ENCODE measurements around the gene TSPAN31. TPM values are rescaled to one million over a fixed set of nuclear protein-coding genes. Genes with fewer than 3 reads are reported as not detected.

TSPAN31 gene
- total and polyA plus RNA-seq, 8 donors: 10.1 to 46.8 (median 19.4) TPM

DNA sequence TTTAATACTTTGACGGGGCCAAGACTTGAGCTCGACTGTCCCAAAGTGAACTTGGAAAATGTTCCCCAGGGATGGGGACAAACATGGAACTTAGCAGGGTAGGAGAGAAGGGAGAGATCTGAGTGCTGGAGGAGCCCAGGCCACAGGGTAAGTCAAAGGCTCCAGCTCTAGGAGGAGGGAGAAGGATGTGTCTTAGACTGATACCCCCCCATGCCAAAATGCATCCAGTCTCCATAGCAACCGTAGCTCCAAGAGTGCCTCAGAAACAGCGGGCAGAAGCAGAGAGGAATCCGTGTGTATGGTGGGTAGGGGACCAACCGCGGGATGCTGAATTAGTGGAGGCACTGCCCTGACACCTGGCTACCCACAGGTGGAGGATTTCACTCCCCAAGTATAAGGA lies 5.5 kb upstream of the TSPAN31 start:
- Histone ChIP-seq H3K27me3 (peaks cover 16 to 91% (median 62%) of the 10 kb centered on the region in 3 donors), H3K27ac (no peak overlapping the region), H3K9me3 (no peaks in the 10 kb centered on the region), H3K36me3 (peaks cover 0 to 2% (median 0%) of the 10 kb centered on the region in 4 donors), H3K4me3 (no peak overlapping the region), H3K4me1 (peaks cover 35 to 65% (median 46%) of the 10 kb centered on the region in 4 donors)
- DNase-seq: no peak
- 24 to 37% (median 24%) methylated on average over 7 of the region's 7 CpGs for WGBS, 5 donors
- intact Hi-C loops (cut with DNase I; ENCODE audit: low total_unique reads): no loop called here
- TF ChIP-seq, protein P1, sequence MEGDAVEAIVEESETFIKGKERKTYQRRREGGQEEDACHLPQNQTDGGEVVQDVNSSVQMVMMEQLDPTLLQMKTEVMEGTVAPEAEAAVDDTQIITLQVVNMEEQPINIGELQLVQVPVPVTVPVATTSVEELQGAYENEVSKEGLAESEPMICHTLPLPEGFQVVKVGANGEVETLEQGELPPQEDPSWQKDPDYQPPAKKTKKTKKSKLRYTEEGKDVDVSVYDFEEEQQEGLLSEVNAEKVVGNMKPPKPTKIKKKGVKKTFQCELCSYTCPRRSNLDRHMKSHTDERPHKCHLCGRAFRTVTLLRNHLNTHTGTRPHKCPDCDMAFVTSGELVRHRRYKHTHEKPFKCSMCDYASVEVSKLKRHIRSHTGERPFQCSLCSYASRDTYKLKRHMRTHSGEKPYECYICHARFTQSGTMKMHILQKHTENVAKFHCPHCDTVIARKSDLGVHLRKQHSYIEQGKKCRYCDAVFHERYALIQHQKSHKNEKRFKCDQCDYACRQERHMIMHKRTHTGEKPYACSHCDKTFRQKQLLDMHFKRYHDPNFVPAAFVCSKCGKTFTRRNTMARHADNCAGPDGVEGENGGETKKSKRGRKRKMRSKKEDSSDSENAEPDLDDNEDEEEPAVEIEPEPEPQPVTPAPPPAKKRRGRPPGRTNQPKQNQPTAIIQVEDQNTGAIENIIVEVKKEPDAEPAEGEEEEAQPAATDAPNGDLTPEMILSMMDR (IDR thresholded peaks at IDR 0.05): no peak
- TF ChIP-seq EP300 (IDR thresholded peaks at IDR 0.05) (no peak), POLR2A (IDR thresholded peaks at IDR 0.05) (no peak), POLR2AphosphoS5 (IDR thresholded peaks at IDR 0.05) (no peak)

DNA sequence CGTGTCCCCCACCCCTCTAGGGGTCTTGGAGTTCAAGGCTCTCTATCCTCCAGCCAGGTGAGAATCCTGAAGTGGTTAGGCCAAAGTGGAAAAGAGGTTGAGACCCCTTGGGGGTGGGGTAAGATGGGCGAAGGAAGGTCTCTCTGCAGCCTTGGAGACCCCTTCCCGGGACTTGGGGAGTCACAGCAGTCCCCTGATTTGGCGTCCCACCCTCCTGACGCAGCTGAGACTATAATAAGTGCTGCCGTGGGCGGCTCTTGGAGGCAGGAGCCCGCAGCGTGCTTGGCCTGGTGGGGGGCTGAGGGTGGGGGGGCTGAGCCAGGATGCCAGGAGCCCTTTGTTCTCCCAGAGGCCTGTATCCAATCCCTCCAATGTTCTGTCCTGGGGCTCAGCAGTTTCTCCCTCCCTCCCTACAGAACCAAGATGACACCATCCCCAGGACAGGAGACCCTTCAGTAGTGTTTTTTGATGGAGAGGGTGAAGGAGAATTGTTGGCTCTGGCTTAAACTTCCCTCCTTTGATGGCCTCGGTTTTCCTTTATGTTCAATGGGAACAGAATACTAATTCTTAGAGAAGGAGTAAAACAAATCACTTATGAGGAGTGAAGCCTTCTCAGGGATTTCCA lies 4.8 kb upstream of the TSPAN31 start:
- Histone ChIP-seq H3K36me3 (no peaks in the 10 kb centered on the region), H3K27ac (no peak overlapping the region), H3K9me3 (no peaks in the 10 kb centered on the region), H3K4me3 (peak overlapping the region in 1 of 4 donors; percentile 40), H3K4me1 (peaks cover 36 to 66% (median 47%) of the 10 kb centered on the region in 4 donors), H3K27me3 (peaks cover 16 to 85% (median 55%) of the 10 kb centered on the region in 3 donors)
- no peak for DNase-seq
- WGBS, 5 donors: 30 to 61% (median 33%) methylated on average over 10 of the region's 10 CpGs
- intact Hi-C loops (cut with DNase I; ENCODE audit: low total_unique reads): no loop called here
- no peak for TF ChIP-seq POLR2A (IDR thresholded peaks at IDR 0.05)
- no peak for TF ChIP-seq EP300 (IDR thresholded peaks at IDR 0.05)
- TF ChIP-seq, protein P1 (IDR thresholded peaks at IDR 0.05): no peak
- no peak for TF ChIP-seq POLR2AphosphoS5 (IDR thresholded peaks at IDR 0.05)

DNA sequence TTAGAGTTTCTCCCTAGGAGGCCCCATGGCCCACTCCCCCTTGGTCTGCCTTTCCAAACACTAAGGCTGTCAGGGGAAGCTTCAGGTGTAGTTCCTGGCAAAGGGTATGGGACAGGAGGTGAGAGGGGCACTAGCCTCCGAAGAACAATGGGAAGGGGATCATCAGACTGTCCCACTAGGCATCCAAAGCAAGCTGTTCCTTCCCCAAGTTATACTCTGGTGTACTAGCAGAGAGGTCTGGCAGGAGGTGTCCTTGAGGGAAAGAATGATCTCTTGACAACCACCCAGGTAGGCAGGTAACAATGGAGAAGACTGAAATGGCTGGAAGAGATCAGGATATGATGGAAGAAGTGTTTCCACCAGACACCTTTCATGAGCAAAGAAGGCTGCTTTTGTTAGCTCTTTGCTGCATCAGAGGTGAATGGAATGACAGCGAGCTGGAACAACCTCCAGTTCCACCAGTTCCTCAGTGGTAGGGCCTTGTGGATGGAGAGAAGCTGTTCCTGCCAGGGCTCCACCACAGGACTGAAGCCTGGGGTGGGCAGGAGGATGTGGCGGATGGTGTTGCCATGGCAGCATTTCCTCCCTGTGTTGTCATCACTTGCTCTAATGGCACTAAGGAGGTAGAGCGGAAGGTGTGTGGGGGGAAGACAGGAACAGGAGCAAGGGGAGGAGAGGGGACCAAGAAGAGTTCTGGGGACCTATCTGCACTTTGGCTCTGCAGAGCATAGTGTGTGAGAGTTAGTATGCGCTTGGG lies 4.0 kb upstream of the TSPAN31 start:
- peak overlapping the region in 1 of 5 donors; percentile 71 for H3K27ac ChIP-seq
- intact Hi-C loops (cut with DNase I; ENCODE audit: low total_unique reads): no loop called here
- peaks cover 16 to 77% (median 47%) of the 10 kb centered on the region in 3 donors for H3K27me3 ChIP-seq
- no peaks in the 10 kb centered on the region for H3K9me3 ChIP-seq
- DNase-seq: peak in 1 of 2 donors; percentile 78
- 50 to 70% (median 56%) methylated on average over 5 of the region's 5 CpGs for WGBS, 5 donors
- H3K36me3 ChIP-seq: no peaks in the 10 kb centered on the region
- TF ChIP-seq, protein P1 (IDR thresholded peaks at IDR 0.05): no peak
- no peak for TF ChIP-seq POLR2AphosphoS5 (IDR thresholded peaks at IDR 0.05)
- TF ChIP-seq EP300 (IDR thresholded peaks at IDR 0.05): no peak
- TF ChIP-seq POLR2A (IDR thresholded peaks at IDR 0.05): no peak
- peak overlapping the region in 3 of 4 donors; percentile 33 to 41 (median 40) for H3K4me3 ChIP-seq
- peaks cover 42 to 65% (median 47%) of the 10 kb centered on the region in 4 donors for H3K4me1 ChIP-seq

DNA sequence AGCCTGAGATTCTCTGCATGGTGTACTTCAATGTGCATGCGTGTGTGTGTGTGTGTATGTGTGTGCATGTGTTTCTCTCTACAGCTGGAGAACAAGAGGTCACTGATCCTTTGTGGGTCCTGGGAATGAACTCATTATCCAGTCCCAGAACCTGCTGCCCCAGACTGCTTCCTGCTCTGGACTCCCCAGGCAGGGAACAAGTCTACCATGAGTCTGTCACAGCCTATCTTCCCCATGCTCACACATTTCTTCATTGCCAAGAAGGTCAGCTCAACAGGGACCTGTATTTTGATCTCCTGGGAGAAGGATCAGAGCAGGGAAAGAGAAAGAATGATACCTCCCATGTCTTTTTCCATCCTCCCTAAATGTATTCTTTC lies 3.4 kb upstream of the TSPAN31 start:
- intact Hi-C loops (cut with DNase I; ENCODE audit: low total_unique reads): no loop called here

More for the DNA sequence above, 3.4 kb upstream of the TSPAN31 start:
- no peak for TF ChIP-seq POLR2A (IDR thresholded peaks at IDR 0.05)
- TF ChIP-seq, protein P1 (IDR thresholded peaks at IDR 0.05): no peak
- TF ChIP-seq POLR2AphosphoS5 (IDR thresholded peaks at IDR 0.05): no peak
- H3K36me3 ChIP-seq: peaks cover 0 to 3% (median 1%) of the 10 kb centered on the region in 4 donors
- peak overlapping the region; percentile 11 to 41 (median 36) for H3K4me3 ChIP-seq
- WGBS, 5 donors: 56 to 81% (median 69%) methylated on average over 1 of the region's 1 CpG
- peaks cover 15 to 71% (median 42%) of the 10 kb centered on the region in 3 donors for H3K27me3 ChIP-seq
- peak overlapping the region in 4 of 5 donors; percentile 0 to 71 (median 29) for H3K27ac ChIP-seq
- H3K4me1 ChIP-seq: peaks cover 36 to 64% (median 47%) of the 10 kb centered on the region in 4 donors
- no peaks in the 10 kb centered on the region for H3K9me3 ChIP-seq
- DNase-seq: no peak

Data from stomach (tissue), 9 donors.